Upper lobe of left lung (tissue), 6 donors: ENCODE data around the gene TNFRSF14. TPM values are rescaled to one million over a fixed set of nuclear protein-coding genes. Genes with fewer than 3 reads are reported as not detected.

Experiments
- ATAC-seq, 2 donors: fragments of 200-7000 bp; cut with Tn5 transposase; one replicate each; pipeline ENCODE4 v1.9.1; 2022; ENCODE audit warnings: mild to moderate bottlenecking in 2 of 2, moderate library complexity in 2 of 2; ENCODE audit not compliant: low FRiP score in 2 of 2
- DNase-seq, 2 donors: peaks; one replicate each; pipeline ENCODE4 v3.0.0-alpha.2; 2019 to 2020
- H3K27ac ChIP-seq, 4 donors: fragments of 200-600 bp; sonication (generic); one replicate each; pipeline ENCODE4 v1.5.1; 2016 to 2019
- H3K27me3 ChIP-seq, 4 donors: fragments of 200-600 bp; sonication (generic); one replicate each; pipeline ENCODE4 v1.5.1; 2017 to 2019
- H3K36me3 ChIP-seq, 4 donors: fragments of 200-600 bp; sonication (generic); one replicate each; pipeline ENCODE4 v1.5.1; 2016 to 2019
- H3K4me1 ChIP-seq, 4 donors: fragments of 200-600 bp; sonication (generic); one replicate each; pipeline ENCODE4 v1.5.1; 2018 to 2019
- H3K4me3 ChIP-seq, 4 donors: fragments of 200-600 bp; sonication (generic); one replicate each; pipeline ENCODE4 v1.5.1; 2017 to 2019; ENCODE audit warnings: mild to moderate bottlenecking in 2 of 4, moderate library complexity in 1 of 4
- H3K9me3 ChIP-seq, 4 donors: fragments of 200-600 bp; sonication (generic); one replicate each; pipeline ENCODE4 v1.5.1; 2018 to 2019
- CTCF ChIP-seq, 6 experiments: fragments of 450-650 bp in 4 of 6; fragments of 200-600 bp in 2 of 6; sonication (generic) in 2 of 6; IDR thresholded peaks; one replicate each; pipeline ENCODE4 v1.5.1; 2016 to 2019; ENCODE audit warnings: antibody characterized with exemption in 6 of 6
- EP300 ChIP-seq, 4 donors: sonication (generic); formaldehyde crosslinking; IDR thresholded peaks; one replicate each; pipeline ENCODE4 v1.5.1; 2017; ENCODE audit warnings: antibody characterized with exemption in 4 of 4, control low read depth in 2 of 4
- POLR2A ChIP-seq, 4 donors: fragments of 450-650 bp; IDR thresholded peaks; one replicate each; pipeline ENCODE4 v1.5.1; 2016 to 2017; ENCODE audit warnings: antibody characterized with exemption in 4 of 4, mild to moderate bottlenecking in 2 of 4
- POLR2AphosphoS5 ChIP-seq, 2 donors: sonication (generic); formaldehyde crosslinking; IDR thresholded peaks; one replicate each; pipeline ENCODE4 v1.5.1; 2017; ENCODE audit warnings: antibody characterized with exemption in 2 of 2
- WGBS, 2 donors: methylation state at CpG; one replicate each; pipeline ENCODE4 v1.1.5; 2017 to 2018; 5-methylcytosine and 5-hydroxymethylcytosine counted together
- total RNA-seq, 6 donors: library from RNA; depleted of rRNA in 4 of 6; stranded (reverse); fragments of >200 nt in 4 of 6; gene quantifications; one replicate each; pipeline versions ENCODE4 v1.1.0 to v1.2.1, GENCODE V29; 2016 to 2021
- donor health status: DM: no; HTN: no; CAD: no; lungs with moderate emphysema.
- donor health status: DM: no; HTN: yes; CAD: no; lungs with severe emphysema.

TNFRSF14 gene
- total RNA-seq, 6 donors from 2014 or later: 61.1 to 641 (median 147) TPM

DNA sequence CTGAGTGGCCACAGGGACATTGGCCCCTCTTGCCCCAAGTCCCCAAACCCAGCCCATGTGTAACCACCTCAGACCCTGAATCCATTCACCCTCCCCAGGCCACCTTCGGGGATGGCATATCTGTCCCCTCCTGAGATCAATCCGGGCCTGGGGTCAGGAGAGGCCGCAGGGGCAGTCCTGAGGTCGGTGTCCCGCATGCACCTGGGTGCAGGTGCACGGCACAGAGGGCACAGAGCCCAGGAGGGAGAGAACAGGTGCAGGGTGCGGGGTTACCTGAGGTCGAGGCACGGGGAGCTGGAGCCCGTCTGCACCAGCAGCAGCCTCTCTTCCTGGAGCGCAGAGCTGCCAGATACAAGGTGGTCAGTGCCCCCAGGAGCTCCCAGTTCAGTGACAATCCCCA is 46.6 kb upstream of the TNFRSF14 start:
- H3K27ac ChIP-seq: no peak overlapping the region
- H3K4me1 ChIP-seq: peaks cover 0 to 24% (median 0%) of the 10 kb centered on the region in 4 donors
- no peaks in the 10 kb centered on the region for H3K27me3 ChIP-seq
- H3K36me3 ChIP-seq: peaks cover 35 to 75% (median 72%) of the 10 kb centered on the region in 4 donors
- no peak for TF ChIP-seq CTCF (IDR thresholded peaks at IDR 0.05)
- TF ChIP-seq POLR2AphosphoS5 (IDR thresholded peaks at IDR 0.05): no peak
- no peak for TF ChIP-seq POLR2A (IDR thresholded peaks at IDR 0.05)
- no peak for TF ChIP-seq EP300 (IDR thresholded peaks at IDR 0.05)
- H3K9me3 ChIP-seq: no peaks in the 10 kb centered on the region
- DNase-seq (peak in 1 of 2 donors; percentile 68), ATAC-seq (no peak)
- H3K4me3 ChIP-seq: no peak overlapping the region
- WGBS, 2 donors: 91 to 97% methylated on average over 8 to 11 of the region's 11 CpGs

GRCh38 chr1:2510366-2511155 is 45.6 kb upstream of the TNFRSF14 start:
- ATAC-seq (no peak), DNase-seq (peak in 1 of 2 donors; percentile 73)
- no peak for TF ChIP-seq CTCF (IDR thresholded peaks at IDR 0.05)
- TF ChIP-seq EP300 (IDR thresholded peaks at IDR 0.05): no peak
- no peak for TF ChIP-seq POLR2A (IDR thresholded peaks at IDR 0.05)
- TF ChIP-seq POLR2AphosphoS5 (IDR thresholded peaks at IDR 0.05): no peak
- Histone ChIP-seq H3K27ac (no peak overlapping the region), H3K27me3 (no peaks in the 10 kb centered on the region), H3K4me3 (no peak overlapping the region), H3K9me3 (no peaks in the 10 kb centered on the region), H3K4me1 (peaks cover 0 to 16% (median 0%) of the 10 kb centered on the region in 4 donors), H3K36me3 (peaks cover 35 to 84% (median 81%) of the 10 kb centered on the region in 4 donors)
- WGBS, 2 donors: 92 to 96% methylated on average over 18 to 27 of the region's 27 CpGs

GRCh38 chr1:2512862-2513421 is 43.2 kb upstream of the TNFRSF14 start:
- TF ChIP-seq EP300 (IDR thresholded peaks at IDR 0.05) (no peak), POLR2AphosphoS5 (IDR thresholded peaks at IDR 0.05) (no peak), POLR2A (IDR thresholded peaks at IDR 0.05) (no peak), CTCF (IDR thresholded peaks at IDR 0.05) (no peak)
- Histone ChIP-seq H3K4me1 (no peaks in the 10 kb centered on the region), H3K27me3 (no peaks in the 10 kb centered on the region), H3K9me3 (no peaks in the 10 kb centered on the region), H3K27ac (no peak overlapping the region), H3K36me3 (peaks cover 44 to 100% (median 98%) of the 10 kb centered on the region in 4 donors), H3K4me3 (no peak overlapping the region)
- 89 to 92% methylated on average over 8 to 31 of the region's 31 CpGs for WGBS, 2 donors
- ATAC-seq (no peak), DNase-seq (peak in 1 of 2 donors; percentile 75)

- no peaks in the 10 kb centered on the region for H3K27me3 ChIP-seq
- no peak overlapping the region for H3K4me3 ChIP-seq
- no peak for ATAC-seq
- no peaks in the 10 kb centered on the region for H3K4me1 ChIP-seq
- no peak overlapping the region for H3K27ac ChIP-seq
- 92 to 94% methylated on average over 8 to 24 of the region's 43 CpGs for WGBS, 2 donors
- no peaks in the 10 kb centered on the region for H3K9me3 ChIP-seq
- DNase-seq: peak in 1 of 2 donors; percentile 76
- TF ChIP-seq POLR2AphosphoS5 (IDR thresholded peaks at IDR 0.05) (no peak), CTCF (IDR thresholded peaks at IDR 0.05) (no peak), POLR2A (IDR thresholded peaks at IDR 0.05) (no peak), EP300 (IDR thresholded peaks at IDR 0.05) (no peak)
- peaks cover 52 to 100% (median 98%) of the 10 kb centered on the region in 4 donors for H3K36me3 ChIP-seq
Measured at GRCh38 chr1:2513939-2514652, 42.1 kb upstream of the TNFRSF14 start.
